ENCODE data around the gene COG8. TPM values are rescaled to one million over a fixed set of nuclear protein-coding genes. Genes with fewer than 3 reads are reported as not detected.
"Not testable (repeated sequence)": the region's sequence is repeated elsewhere in the genome, so short reads cannot be mapped to it uniquely, and the experiment has no call there.

Gene COG8
- polyA plus RNA-seq, 2 donors: 12.9 to 13.5 TPM

DNA sequence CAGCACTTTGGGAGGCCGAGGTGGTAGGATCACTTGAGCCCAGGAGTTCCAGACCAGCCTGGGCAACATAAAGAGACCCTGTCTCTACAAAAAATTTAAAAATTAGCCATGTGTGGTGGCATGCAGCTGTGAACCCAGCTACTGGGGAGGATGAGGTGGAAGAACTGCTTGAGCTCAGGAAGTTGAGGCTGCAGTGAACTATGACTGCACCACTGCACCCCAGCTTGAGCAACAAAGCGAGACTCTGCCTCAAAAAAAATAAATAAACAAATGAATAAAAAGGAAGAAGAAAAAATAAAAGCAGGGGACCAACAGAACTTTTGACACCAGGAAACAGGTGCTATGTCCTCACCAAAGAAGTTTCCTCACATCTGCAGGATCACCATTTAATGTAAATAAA is 32.2 kb upstream of the COG8 start:
- no peaks in the 10 kb centered on the region for H3K27me3 ChIP-seq (ENCODE audit: control insufficient read depth in 1 of 2, insufficient read depth in 2 of 2, low read length in 2 of 2)
- 85 to 89% methylated on average over 2 of the region's 2 CpGs for WGBS, 2 donors
- peaks cover 7 to 16% of the 10 kb centered on the region in 2 donors for H3K36me3 ChIP-seq (ENCODE audit: control insufficient read depth in 2 of 2, insufficient read depth in 2 of 2, low read length in 1 of 2)

GRCh38 chr16:69368866-69369265 is 29.5 kb upstream of the COG8 start:
- Histone ChIP-seq H3K27me3 (ENCODE audit: control insufficient read depth in 1 of 2, insufficient read depth in 2 of 2, low read length in 2 of 2) (no peaks in the 10 kb centered on the region), H3K36me3 (ENCODE audit: control insufficient read depth in 2 of 2, insufficient read depth in 2 of 2, low read length in 1 of 2) (peaks cover 9 to 34% of the 10 kb centered on the region in 2 donors), H3K4me1 (ENCODE audit: control insufficient read depth in 2 of 2, insufficient read depth in 2 of 2, low read length in 1 of 2) (no peaks in the 10 kb centered on the region), H3K4me3 (ENCODE audit: low read depth in 1 of 2, low read length in 2 of 2) (no peak overlapping the region), H3K27ac (ENCODE audit: low read depth in 2 of 2, low read length in 1 of 2) (no peak overlapping the region), H3K9me3 (ENCODE audit: control insufficient read depth in 2 of 2, insufficient read depth in 1 of 2, low read depth in 1 of 2, low read length in 1 of 2) (no peaks in the 10 kb centered on the region)
- WGBS, 2 donors: 85 to 96% methylated on average over 4 of the region's 4 CpGs

More for the DNA sequence above, 32.2 kb upstream of the COG8 start:
- Histone ChIP-seq H3K9me3 (ENCODE audit: control insufficient read depth in 2 of 2, insufficient read depth in 1 of 2, low read depth in 1 of 2, low read length in 1 of 2) (no peaks in the 10 kb centered on the region), H3K4me1 (ENCODE audit: control insufficient read depth in 2 of 2, insufficient read depth in 2 of 2, low read length in 1 of 2) (no peaks in the 10 kb centered on the region), H3K4me3 (ENCODE audit: low read depth in 1 of 2, low read length in 2 of 2) (no peak overlapping the region), H3K27ac (ENCODE audit: low read depth in 2 of 2, low read length in 1 of 2) (no peak overlapping the region)

DNA sequence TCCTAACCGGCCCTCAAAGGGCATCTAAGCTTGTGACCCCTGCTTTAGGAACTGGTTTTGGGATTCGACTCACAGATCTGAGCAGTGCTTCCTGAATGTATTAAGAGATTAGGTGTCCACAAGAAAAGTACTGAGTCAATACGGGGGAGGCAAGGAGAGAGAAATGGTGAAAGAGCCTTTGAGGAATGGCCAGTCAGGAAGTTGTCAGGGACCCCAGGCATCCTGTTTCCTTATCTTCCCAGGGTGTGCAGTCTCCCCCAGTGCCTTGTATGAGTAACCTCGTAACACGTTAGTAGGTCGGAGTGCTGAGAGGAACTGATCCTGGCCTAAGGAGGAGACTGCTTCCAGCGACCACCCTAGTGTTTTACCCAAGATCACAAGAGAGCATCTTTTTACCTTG is 28.6 kb upstream of the COG8 start:
- 84 to 88% methylated on average over 7 of the region's 7 CpGs for WGBS, 2 donors

GRCh38 chr16:69366431-69366830 is 27.1 kb upstream of the COG8 start:
- Histone ChIP-seq H3K4me3 (ENCODE audit: low read depth in 1 of 2, low read length in 2 of 2) (no peak overlapping the region), H3K4me1 (ENCODE audit: control insufficient read depth in 2 of 2, insufficient read depth in 2 of 2, low read length in 1 of 2) (no peaks in the 10 kb centered on the region), H3K9me3 (ENCODE audit: control insufficient read depth in 2 of 2, insufficient read depth in 1 of 2, low read depth in 1 of 2, low read length in 1 of 2) (no peaks in the 10 kb centered on the region), H3K27me3 (ENCODE audit: control insufficient read depth in 1 of 2, insufficient read depth in 2 of 2, low read length in 2 of 2) (no peaks in the 10 kb centered on the region), H3K36me3 (ENCODE audit: control insufficient read depth in 2 of 2, insufficient read depth in 2 of 2, low read length in 1 of 2) (peaks cover 9 to 34% of the 10 kb centered on the region in 2 donors), H3K27ac (ENCODE audit: low read depth in 2 of 2, low read length in 1 of 2) (no peak overlapping the region)
- WGBS, 2 donors: 84 to 89% methylated on average over 7 of the region's 7 CpGs

More for the DNA sequence above, 28.6 kb upstream of the COG8 start:
- Histone ChIP-seq H3K36me3 (ENCODE audit: control insufficient read depth in 2 of 2, insufficient read depth in 2 of 2, low read length in 1 of 2) (peaks cover 9 to 34% of the 10 kb centered on the region in 2 donors), H3K27ac (ENCODE audit: low read depth in 2 of 2, low read length in 1 of 2) (no peak overlapping the region), H3K9me3 (ENCODE audit: control insufficient read depth in 2 of 2, insufficient read depth in 1 of 2, low read depth in 1 of 2, low read length in 1 of 2) (no peaks in the 10 kb centered on the region), H3K4me1 (ENCODE audit: control insufficient read depth in 2 of 2, insufficient read depth in 2 of 2, low read length in 1 of 2) (no peaks in the 10 kb centered on the region), H3K27me3 (ENCODE audit: control insufficient read depth in 1 of 2, insufficient read depth in 2 of 2, low read length in 2 of 2) (no peaks in the 10 kb centered on the region), H3K4me3 (ENCODE audit: low read depth in 1 of 2, low read length in 2 of 2) (no peak overlapping the region)

DNA sequence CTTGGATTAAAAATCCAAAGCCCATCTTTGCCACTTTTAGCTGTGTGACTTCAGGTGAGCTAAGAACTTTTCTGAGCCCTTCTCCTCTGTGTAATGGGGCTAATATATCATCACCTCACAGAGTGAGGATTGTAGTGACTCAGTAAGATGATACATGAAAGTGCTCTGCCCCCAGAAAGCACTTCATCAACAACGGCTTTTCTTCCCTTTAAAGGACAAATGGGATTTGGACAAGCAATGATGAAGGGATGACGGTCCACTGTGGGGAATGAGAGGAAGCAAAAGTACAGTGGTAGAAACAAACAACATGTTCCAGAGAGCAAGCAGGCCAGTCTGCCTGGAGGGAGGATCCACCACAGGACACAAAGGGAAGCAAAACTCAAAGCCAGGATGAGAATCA is 26.5 kb upstream of the COG8 start:
- Histone ChIP-seq H3K27me3 (ENCODE audit: control insufficient read depth in 1 of 2, insufficient read depth in 2 of 2, low read length in 2 of 2) (no peaks in the 10 kb centered on the region), H3K4me1 (ENCODE audit: control insufficient read depth in 2 of 2, insufficient read depth in 2 of 2, low read length in 1 of 2) (no peaks in the 10 kb centered on the region), H3K9me3 (ENCODE audit: control insufficient read depth in 2 of 2, insufficient read depth in 1 of 2, low read depth in 1 of 2, low read length in 1 of 2) (no peaks in the 10 kb centered on the region), H3K27ac (ENCODE audit: low read depth in 2 of 2, low read length in 1 of 2) (no peak overlapping the region), H3K4me3 (ENCODE audit: low read depth in 1 of 2, low read length in 2 of 2) (no peak overlapping the region), H3K36me3 (ENCODE audit: control insufficient read depth in 2 of 2, insufficient read depth in 2 of 2, low read length in 1 of 2) (peaks cover 9 to 34% of the 10 kb centered on the region in 2 donors)
- 85 to 88% methylated on average over 2 of the region's 2 CpGs for WGBS, 2 donors

GRCh38 chr16:69364088-69364487 is 24.7 kb upstream of the COG8 start:
- Histone ChIP-seq H3K27me3 (ENCODE audit: control insufficient read depth in 1 of 2, insufficient read depth in 2 of 2, low read length in 2 of 2) (no peaks in the 10 kb centered on the region), H3K36me3 (ENCODE audit: control insufficient read depth in 2 of 2, insufficient read depth in 2 of 2, low read length in 1 of 2) (peaks cover 9 to 27% of the 10 kb centered on the region in 2 donors), H3K9me3 (ENCODE audit: control insufficient read depth in 2 of 2, insufficient read depth in 1 of 2, low read depth in 1 of 2, low read length in 1 of 2) (no peaks in the 10 kb centered on the region), H3K4me1 (ENCODE audit: control insufficient read depth in 2 of 2, insufficient read depth in 2 of 2, low read length in 1 of 2) (no peaks in the 10 kb centered on the region), H3K27ac (ENCODE audit: low read depth in 2 of 2, low read length in 1 of 2) (no peak overlapping the region), H3K4me3 (ENCODE audit: low read depth in 1 of 2, low read length in 2 of 2) (no peak overlapping the region)
- 94 to 97% methylated on average over 2 of the region's 2 CpGs for WGBS, 2 donors

- Histone ChIP-seq H3K36me3 (ENCODE audit: control insufficient read depth in 2 of 2, insufficient read depth in 2 of 2, low read length in 1 of 2) (peaks cover 9 to 27% of the 10 kb centered on the region in 2 donors), H3K4me1 (ENCODE audit: control insufficient read depth in 2 of 2, insufficient read depth in 2 of 2, low read length in 1 of 2) (no peaks in the 10 kb centered on the region)
- WGBS, 2 donors: 89 to 91% methylated on average over 5 of the region's 5 CpGs
Observed at GRCh38 chr16:69363281-69363717, 23.9 kb upstream of the COG8 start.

DNA sequence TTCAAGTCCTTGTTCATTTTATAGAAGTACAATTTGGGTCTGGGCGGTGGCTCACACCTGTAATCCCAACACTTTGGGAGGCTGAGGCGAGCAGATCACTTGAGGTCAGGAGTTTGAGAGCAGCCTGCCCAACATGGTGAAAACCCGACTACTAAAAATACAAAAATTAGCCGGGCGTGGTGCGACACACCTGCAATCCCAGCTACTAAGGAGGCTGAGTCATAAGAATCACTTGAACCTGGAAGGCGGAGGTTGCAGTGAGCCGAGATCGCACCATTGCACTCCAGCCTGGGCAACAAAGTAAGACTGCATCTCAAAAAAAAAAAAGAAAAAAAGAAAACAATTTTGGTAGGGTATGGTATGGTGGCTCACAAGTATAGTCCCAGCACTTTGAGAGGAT is 20.7 kb upstream of the COG8 start:
- not testable (repeated sequence) for H3K4me1 ChIP-seq (ENCODE audit: control insufficient read depth in 2 of 2, insufficient read depth in 2 of 2, low read length in 1 of 2); H3K36me3 ChIP-seq (ENCODE audit: control insufficient read depth in 2 of 2, insufficient read depth in 2 of 2, low read length in 1 of 2); H3K27ac ChIP-seq (ENCODE audit: low read depth in 2 of 2, low read length in 1 of 2); H3K4me3 ChIP-seq (ENCODE audit: low read depth in 1 of 2, low read length in 2 of 2); H3K9me3 ChIP-seq (ENCODE audit: control insufficient read depth in 2 of 2, insufficient read depth in 1 of 2, low read depth in 1 of 2, low read length in 1 of 2); H3K27me3 ChIP-seq (ENCODE audit: control insufficient read depth in 1 of 2, insufficient read depth in 2 of 2, low read length in 2 of 2)
- WGBS, 2 donors: 87 to 88% methylated on average over 9 of the region's 9 CpGs

More at GRCh38 chr16:69363281-69363717, 23.9 kb upstream of the COG8 start:
- Histone ChIP-seq H3K27ac (ENCODE audit: low read depth in 2 of 2, low read length in 1 of 2) (no peak overlapping the region), H3K27me3 (ENCODE audit: control insufficient read depth in 1 of 2, insufficient read depth in 2 of 2, low read length in 2 of 2) (no peaks in the 10 kb centered on the region), H3K9me3 (ENCODE audit: control insufficient read depth in 2 of 2, insufficient read depth in 1 of 2, low read depth in 1 of 2, low read length in 1 of 2) (no peaks in the 10 kb centered on the region), H3K4me3 (ENCODE audit: low read depth in 1 of 2, low read length in 2 of 2) (no peak overlapping the region)

DNA sequence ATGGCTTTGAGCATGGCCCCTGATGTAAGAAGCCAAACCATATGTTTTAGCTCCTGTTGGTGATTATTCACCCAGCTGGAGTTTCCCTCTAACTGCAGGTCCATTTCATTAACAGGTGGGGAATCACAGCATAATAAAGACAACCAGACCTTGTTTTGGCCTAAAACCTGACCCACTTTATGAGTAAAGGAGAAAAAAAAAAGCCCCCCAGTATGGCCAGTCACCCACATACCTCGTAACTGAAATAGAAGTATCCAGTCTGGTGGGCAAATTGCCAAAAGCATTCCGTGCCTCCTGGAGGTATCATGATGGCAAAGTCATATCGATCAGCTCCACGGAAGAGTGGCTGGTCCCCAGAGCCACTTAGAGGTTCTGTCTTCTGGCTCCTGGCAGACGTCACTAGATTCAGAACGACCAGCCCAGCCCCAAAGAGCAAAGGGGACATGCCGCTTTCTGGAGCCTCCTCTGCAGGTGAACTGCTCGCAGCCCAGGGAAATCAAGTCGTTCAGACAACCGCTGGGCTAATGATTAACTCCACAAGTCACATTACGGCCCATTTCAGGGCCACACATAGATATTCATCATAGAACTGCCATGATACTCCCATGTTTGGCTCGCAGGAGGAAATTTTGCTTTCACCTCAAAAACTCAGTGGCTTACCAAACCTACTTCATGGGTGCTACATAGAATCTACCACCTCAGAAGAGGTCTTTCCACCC is 12.1 kb upstream of the COG8 start, which contains the start of gene TMED6:
TSS of gene TMED6 (minus strand) at position 478 of the 719 bp plus-strand sequence. CDS start at position 445, 33 bp downstream.
- Histone ChIP-seq H3K27ac (ENCODE audit: low read depth in 2 of 2, low read length in 1 of 2) (no peak within 1 kb of the TSS), H3K4me1 (ENCODE audit: control insufficient read depth in 2 of 2, insufficient read depth in 2 of 2, low read length in 1 of 2) (no peaks in the 10 kb centered on the region), H3K9me3 (ENCODE audit: control insufficient read depth in 2 of 2, insufficient read depth in 1 of 2, low read depth in 1 of 2, low read length in 1 of 2) (no peaks in the 10 kb centered on the region), H3K4me3 (ENCODE audit: low read depth in 1 of 2, low read length in 2 of 2) (no peak within 1 kb of the TSS), H3K36me3 (ENCODE audit: control insufficient read depth in 2 of 2, insufficient read depth in 2 of 2, low read length in 1 of 2) (peaks cover 6% of the 10 kb centered on the region in 2 donors), H3K27me3 (ENCODE audit: control insufficient read depth in 1 of 2, insufficient read depth in 2 of 2, low read length in 2 of 2) (no peaks in the 10 kb centered on the region)
- 60 to 86% methylated on average over 12 of the region's 12 CpGs for WGBS, 2 donors
